ENCODE data around the gene HUS1B.
"Not testable (repeated sequence)": the region's sequence is repeated elsewhere in the genome, so short reads cannot be mapped to it uniquely, and the experiment has no call there.

HUS1B gene

GRCh38 chr6:678520-678919, 21.6 kb upstream of the HUS1B start:
- no peak for DNase-seq

GRCh38 chr6:677919-678318, 21.0 kb upstream of the HUS1B start:
- DNase-seq, result no peak

- DNase-seq, result no peak
These were observed 18.1 kb upstream of the HUS1B start for GRCh38 chr6:674956-675355.

GRCh38 chr6:674406-674805, 17.5 kb upstream of the HUS1B start:
- DNase-seq, result no peak

- DNase-seq, result no peak
These were observed 10.5 kb upstream of the HUS1B start for GRCh38 chr6:667253-667927.

GRCh38 chr6:665403-666267, 8.7 kb upstream of the HUS1B start:
- DNase-seq, result no peak

- not testable (repeated sequence) for DNase-seq
These were observed 6.9 kb upstream of the HUS1B start for GRCh38 chr6:663788-664187.

GRCh38 chr6:659716-660581, 3.0 kb upstream of the HUS1B start:
- peak; percentile 1 for DNase-seq

- no peak for DNase-seq
These were observed 1.3 kb upstream of the HUS1B start for GRCh38 chr6:658244-658643.

GRCh38 chr6:657743-658142, 843 bp upstream of the HUS1B start:
- no peak for DNase-seq

GRCh38 chr6:654136-654535, 2.8 kb downstream of the HUS1B start:
- DNase-seq, result no peak

- no peak for DNase-seq
These were observed 4.0 kb downstream of the HUS1B start for GRCh38 chr6:652865-653264.

GRCh38 chr6:650098-650497, 6.8 kb downstream of the HUS1B start:
- no peak for DNase-seq

- no peak for DNase-seq
These were observed 14.1 kb downstream of the HUS1B start for GRCh38 chr6:642805-643204.

GRCh38 chr6:641225-641985, 15.5 kb downstream of the HUS1B start:
- DNase-seq, result no peak

GRCh38 chr6:636488-636887, 20.4 kb downstream of the HUS1B start:
- DNase-seq, result no peak

- DNase-seq, result no peak
These were observed 21.7 kb downstream of the HUS1B start for GRCh38 chr6:635233-635632.

- DNase-seq, result no peak
These were observed 23.3 kb downstream of the HUS1B start for GRCh38 chr6:633611-634010.

GRCh38 chr6:628766-629165, 28.1 kb downstream of the HUS1B start:
- no peak for DNase-seq

GRCh38 chr6:626236-626635, 30.7 kb downstream of the HUS1B start:
- DNase-seq, result no peak

GRCh38 chr6:624979-625378, 31.9 kb downstream of the HUS1B start:
- no peak for DNase-seq

- no peak for DNase-seq
These were observed 34.4 kb downstream of the HUS1B start for GRCh38 chr6:622462-622861.

GRCh38 chr6:621931-622330, 35.0 kb downstream of the HUS1B start:
- DNase-seq, result no peak

Measured in NCI-H510A treated with DMSO at 0.1 percent for 48 hours (cell line).